GM21528 (cell line): ENCODE measurements around the gene HOXA11.

Source experiments
- ATAC-seq: cut with Tn5 transposase; IDR thresholded peaks from one replicate; pipeline ENCODE4 v1.9.1; 2021; ENCODE audit warnings: mild to moderate bottlenecking, moderate library complexity; ENCODE audit not compliant: unreplicated experiment, low FRiP score

Gene HOXA11

DNA sequence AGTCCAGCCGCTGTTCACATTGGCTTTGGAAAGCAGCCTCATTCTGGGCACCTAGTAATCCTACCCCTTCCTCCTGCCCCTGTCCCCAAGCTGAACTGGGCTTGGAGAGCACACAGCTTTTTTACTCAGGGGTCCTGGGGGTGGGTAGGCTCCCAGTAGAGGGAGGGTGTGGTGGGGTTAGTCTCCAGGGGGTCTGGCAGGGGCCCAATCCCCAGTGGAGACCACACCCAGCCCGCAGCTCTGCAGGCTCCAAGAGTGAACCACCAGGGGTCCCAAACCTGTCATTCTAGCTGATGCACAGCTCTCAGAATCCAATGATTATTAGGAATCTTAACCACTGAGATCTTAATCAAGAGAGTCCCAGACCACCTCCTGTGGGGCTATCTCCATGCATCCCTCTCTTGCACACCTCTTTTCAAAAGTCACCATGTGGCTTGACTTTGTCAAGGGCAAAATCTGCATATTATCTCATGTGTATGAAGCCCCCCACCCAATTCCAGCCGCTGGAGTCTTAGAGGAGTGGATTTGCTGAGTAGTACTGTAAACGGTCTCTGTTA is 2.7 kb downstream of the HOXA11 start:
- no peak for ATAC-seq

- ATAC-seq = no peak
Measured at GRCh38 chr7:27181795-27182275, 3.2 kb downstream of the HOXA11 start.

DNA sequence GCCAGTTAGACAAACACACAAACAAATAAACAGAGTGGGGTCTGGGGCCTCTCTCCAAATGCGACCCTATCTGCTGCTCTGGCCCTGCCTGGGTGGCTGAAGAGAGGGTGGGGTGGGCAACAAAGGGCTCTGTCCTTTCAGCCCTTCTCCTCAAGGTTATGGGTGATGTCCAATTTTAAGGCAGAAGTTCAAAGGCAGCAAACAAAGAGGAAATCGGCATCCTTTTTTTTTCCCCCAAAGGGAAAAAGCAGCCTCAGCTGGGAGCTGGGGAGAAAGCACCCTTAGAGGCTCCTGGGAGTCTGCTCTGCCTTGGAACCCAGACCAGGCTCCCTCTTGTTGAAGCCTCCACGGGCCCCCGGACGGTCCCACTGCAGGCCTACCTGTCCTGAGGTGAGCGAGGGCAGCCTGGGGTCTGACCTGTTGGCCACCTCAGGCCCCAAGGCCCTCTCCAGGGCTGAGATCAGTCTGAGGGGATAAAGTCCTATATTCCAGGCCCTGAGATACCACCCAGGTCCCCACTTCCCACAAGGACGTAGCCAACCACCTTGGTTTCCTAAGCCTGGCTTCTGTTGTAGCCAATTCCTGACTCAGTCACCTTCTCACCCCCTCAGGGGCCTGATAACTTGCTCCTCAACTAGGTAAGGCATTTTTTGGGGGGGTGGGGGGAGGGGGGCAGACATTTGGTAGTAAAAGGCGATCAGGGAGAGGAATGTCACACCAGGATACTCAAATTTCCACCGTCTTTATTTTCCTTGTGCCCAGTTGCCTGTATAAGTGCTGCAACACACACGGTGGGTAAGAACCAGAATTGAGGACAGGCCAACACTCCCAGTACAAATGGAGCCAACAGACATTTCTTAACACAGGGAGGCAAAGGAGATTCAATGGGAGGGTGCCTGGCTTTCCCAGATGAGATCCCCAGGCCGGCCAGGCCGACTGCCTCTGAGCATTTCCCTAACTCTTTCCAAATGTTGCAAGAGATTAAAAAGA is 4.3 kb downstream of the HOXA11 start:
- no peak for ATAC-seq

DNA sequence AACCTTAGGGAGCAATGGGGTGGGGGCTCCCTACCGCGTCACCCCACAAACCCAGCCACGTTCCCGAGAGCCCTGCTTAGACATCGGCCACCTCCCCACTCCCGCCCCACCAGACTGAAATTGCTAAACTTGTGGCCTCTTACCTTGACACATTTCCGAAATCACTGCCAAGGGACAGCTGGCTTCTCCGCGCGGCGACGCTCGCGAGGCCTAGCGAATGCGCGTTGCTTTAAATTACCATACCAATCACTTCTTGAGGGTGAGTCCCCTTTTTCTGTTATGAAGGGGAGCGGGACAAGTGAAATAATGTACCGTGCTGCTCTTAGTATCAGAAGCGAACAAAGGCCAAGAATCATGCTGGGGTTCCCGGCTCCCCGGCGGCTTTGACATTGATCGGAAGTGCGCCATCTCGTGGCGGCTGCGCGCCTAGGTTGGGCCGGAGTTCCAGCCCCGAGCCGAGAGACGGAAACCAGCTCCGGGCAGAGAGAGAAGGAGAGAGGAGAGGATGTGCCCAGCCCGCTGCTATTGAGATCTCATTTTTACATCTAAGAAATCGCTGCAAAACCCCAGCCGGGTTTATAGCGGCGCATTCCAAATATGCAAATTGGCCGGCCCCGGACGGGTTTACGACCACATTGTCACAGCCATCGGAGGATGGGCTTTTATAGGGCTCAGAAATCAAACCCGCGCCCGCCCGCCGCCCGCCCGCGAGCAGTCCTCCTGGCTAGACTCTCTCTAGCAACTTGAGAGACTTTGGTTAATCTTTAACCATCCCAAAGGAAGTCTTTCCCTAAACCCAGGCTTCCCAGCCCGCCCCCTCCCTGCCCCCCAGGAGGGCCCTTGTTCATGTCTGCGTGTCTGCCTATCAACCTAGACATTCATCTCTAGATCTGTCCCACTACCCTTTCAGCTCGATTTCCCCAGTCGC is 5.3 kb downstream of the HOXA11 start:
- no peak for ATAC-seq

- no peak for ATAC-seq
Measured at GRCh38 chr7:27179030-27179429, 6.0 kb downstream of the HOXA11 start.

GRCh38 chr7:27178366-27178765 is 6.7 kb downstream of the HOXA11 start:
- no peak for ATAC-seq

DNA sequence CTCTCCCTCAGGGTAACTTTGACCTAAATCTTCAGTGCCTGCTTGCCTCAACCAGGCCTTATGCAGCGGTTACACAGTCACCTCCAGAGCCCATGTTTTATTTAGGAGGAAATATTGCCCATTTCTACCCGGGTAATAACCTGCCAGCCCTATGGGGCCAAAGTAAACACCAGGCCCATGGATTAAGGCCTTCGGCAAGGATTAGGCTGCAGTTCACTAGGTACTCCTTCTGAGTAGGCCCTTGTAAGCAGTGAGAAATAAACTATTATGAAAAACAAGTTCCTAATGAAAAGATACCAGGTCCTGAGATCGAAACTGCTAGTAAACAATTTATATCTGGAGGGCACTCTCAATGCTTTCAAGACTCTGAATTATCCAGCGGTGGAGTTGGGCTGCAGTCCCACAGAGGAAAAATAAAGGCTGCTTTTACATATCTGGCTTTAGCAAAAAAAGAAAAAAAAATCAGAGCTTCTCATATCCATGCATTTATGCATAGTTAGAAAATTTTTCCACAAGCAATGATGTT is 7.2 kb downstream of the HOXA11 start:
- no peak for ATAC-seq

- ATAC-seq = no peak
Measured at GRCh38 chr7:27176962-27177794, 7.9 kb downstream of the HOXA11 start.

- no peak for ATAC-seq
Measured at GRCh38 chr7:27176524-27176845, 8.5 kb downstream of the HOXA11 start.

- ATAC-seq = no peak
Measured at GRCh38 chr7:27175626-27176523, 9.2 kb downstream of the HOXA11 start.

GRCh38 chr7:27174874-27175625 is 10.0 kb downstream of the HOXA11 start:
- no peak for ATAC-seq

GRCh38 chr7:27173956-27174873 is 10.8 kb downstream of the HOXA11 start, which contains the start of gene HOXA10:
HOXA10 (minus strand) TSS chr7:27174320; CDS start chr7:27174306, 14 bp downstream.
- no peak for ATAC-seq

GRCh38 chr7:27173511-27173955 is 11.5 kb downstream of the HOXA11 start:
- no peak for ATAC-seq

- no peak for ATAC-seq
Measured at GRCh38 chr7:27172823-27173510, 12.1 kb downstream of the HOXA11 start.

- ATAC-seq = no peak
Measured at GRCh38 chr7:27172315-27172774, 12.7 kb downstream of the HOXA11 start.
